Heart right ventricle (tissue), 16 donors: ENCODE measurements around the gene IGSF3. TPM values are rescaled to one million over a fixed set of nuclear protein-coding genes. Genes with fewer than 3 reads are reported as not detected.

Source experiments
- ATAC-seq, 8 donors: fragments of 200-7000 bp; cut with Tn5 transposase; one replicate each; pipeline ENCODE4 v1.9.1; 2020; ENCODE audit warnings: mild to moderate bottlenecking in 8 of 8, moderate library complexity in 8 of 8, moderate number of reproducible peaks in 1 of 8
- DNase-seq, 2 donors: peaks; one replicate each; pipeline ENCODE4 v3.0.0-alpha.2; 2020
- H3K27ac ChIP-seq, 10 donors: fragments of 200-600 bp; sonication (generic) in 2 of 10; one replicate each; pipeline versions ENCODE4 v1.5.0 to v1.8.0; 2020 to 2022; ENCODE audit warnings: mild to moderate bottlenecking in 3 of 10
- H3K27me3 ChIP-seq, 7 donors: fragments of 200-600 bp; one replicate each; pipeline ENCODE4 v1.8.0; 2021 to 2022; ENCODE audit warnings: mild to moderate bottlenecking in 2 of 7
- H3K36me3 ChIP-seq, 9 donors: fragments of 200-600 bp; sonication (generic) in 1 of 9; one replicate each; pipeline versions ENCODE4 v1.5.0 to v1.8.0; 2020 to 2022; ENCODE audit warnings: mild to moderate bottlenecking in 2 of 9
- H3K4me1 ChIP-seq, 9 donors: fragments of 200-600 bp; sonication (generic) in 1 of 9; one replicate each; pipeline versions ENCODE4 v1.5.0 to v1.8.0; 2020 to 2022; ENCODE audit warnings: mild to moderate bottlenecking in 4 of 9
- H3K4me3 ChIP-seq, 10 donors: fragments of 200-600 bp; sonication (generic) in 2 of 10; one replicate each; pipeline versions ENCODE4 v1.5.0 to v1.8.0; 2020 to 2022; ENCODE audit warnings: mild to moderate bottlenecking in 7 of 10, moderate library complexity in 2 of 10
- H3K9me3 ChIP-seq, 11 donors: fragments of 200-600 bp in 10 of 11; sonication (generic) in 2 of 11; one replicate each; pipeline versions ENCODE4 v1.5.0 to v1.8.0; 2013 to 2022; ENCODE audit warnings: mild to moderate bottlenecking in 2 of 11, control low read depth in 1 of 11, moderate library complexity in 1 of 11
- WGBS, 2 donors: extraction: QIAGEN DNeasy Blood & Tissue Kit; methylation state at CpG; one replicate each; pipeline ENCODE4 v1.1.7; 2013; ENCODE audit warnings: inconsistent platforms in 1 of 2; 5-methylcytosine and 5-hydroxymethylcytosine counted together
- intact Hi-C, 10 donors: fragments of 100-400 bp; cut with DNase I; formaldehyde crosslinking; loops; one replicate each; pipeline versions ENCODE4 v1.11.1 to v1.14.2; 2022
- polyA plus RNA-seq, 2 donors: library from polyadenylated mRNA; stranded (reverse); fragments of 200-250 nt; gene quantifications; one replicate each; pipeline ENCODE4 v1.2.3, GENCODE V29; 2013
- total RNA-seq, 10 donors: library from RNA; stranded (reverse); fragmentation: NEBNext Ultra II Directional in 3 of 10; extraction: Animal tissue kit (Norgen Biotek cat#: 25700) in 3 of 10; gene quantifications; one replicate each; pipeline versions ENCODE4 v1.2.1 to v1.2.4, GENCODE V29; 2021 to 2023
- TF ChIP-seq, protein P1 (sequence below), 9 donors: fragments of 200-600 bp; sonication (generic) in 2 of 9; IDR thresholded peaks; one replicate each; pipeline versions ENCODE4 v1.5.0 to v1.8.0; 2021 to 2022; ENCODE audit warnings: antibody characterized with exemption in 9 of 9, mild to moderate bottlenecking in 5 of 9, moderate library complexity in 1 of 9
- donor health status: Arrhythmogenic right ventricular cardiomyopathy.
- donor health status: ischemic (EF 13 %, LVEDD 7.1; RV severe dilation, severe dysfunction).
- donor health status: healthy with polysubstance abuse.
- donor health status: DM: no; HTN: yes; CAD: no.
- donor health status: DM: no; HTN: no; CAD: no.
- donor health status: ischemic (EF 25% LVEDD 6.9; RV normal size, moderate dysfunction).
- donor health status: ischemic (EF 25% LVEDD 5.7; RV mildly dilated, moderate dysfunction).
- donor health status: healthy.
- donor health status: DM: yes; HTN: yes; CAD: no.
- donor health status: Ischemic cardiomyopathy.
- donor health status: ischemic (EF 35%, LVEDD 5.7; RV mildly dilated, moderate dysfunction).
- donor health status: nonischemic (EF 11% LVEDD 7.7; RV severe dilation, severe dysfunction).
- donor health status: DM: yes; HTN: yes; CAD: no.
- donor health status: PGD.
- donor health status: ischemic (EF 29% LVEDD 5.4; RV normal size, mild dysfunction).
- donor health status: nonischemic (EF 23%, LVEDD 6.1; RV moderate dilation, normal function).

IGSF3 gene
- total and polyA plus RNA-seq, 12 donors, result 4.0 to 21.2 (median 12.8) TPM

DNA sequence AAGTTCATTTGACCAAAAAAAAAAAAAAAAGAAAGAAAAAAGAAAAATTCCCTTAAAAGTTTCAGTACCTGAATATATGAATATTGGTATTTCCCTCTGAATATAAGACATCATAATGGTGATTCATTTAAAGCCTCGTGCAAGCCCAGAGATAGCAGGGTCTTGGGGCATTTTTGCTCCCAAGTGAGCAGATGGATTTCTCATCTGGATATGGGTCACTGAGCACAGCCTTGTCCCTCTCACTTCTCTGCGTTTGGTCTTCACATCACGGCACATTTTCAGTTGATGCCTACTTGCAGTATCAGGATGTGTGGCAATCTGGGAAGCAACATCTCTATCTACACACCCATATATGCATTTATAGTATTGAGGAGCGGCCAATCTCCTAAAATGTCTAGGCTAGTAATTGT is 109.4 kb downstream of the IGSF3 start:
- WGBS, 2 donors, result 85 to 92% methylated on average over 4 of the region's 4 CpGs
- Histone ChIP-seq H3K4me1 (peaks cover 0 to 93% (median 33%) of the 10 kb centered on the region in 9 donors), H3K27me3 (no peaks in the 10 kb centered on the region), H3K36me3 (peaks cover 0 to 3% (median 0%) of the 10 kb centered on the region in 9 donors), H3K4me3 (no peak overlapping the region), H3K9me3 (peaks cover 0 to 4% (median 0%) of the 10 kb centered on the region in 11 donors), H3K27ac (no peak overlapping the region)
- ATAC-seq, result no peak
- no peak for DNase-seq
- TF ChIP-seq, protein P1, sequence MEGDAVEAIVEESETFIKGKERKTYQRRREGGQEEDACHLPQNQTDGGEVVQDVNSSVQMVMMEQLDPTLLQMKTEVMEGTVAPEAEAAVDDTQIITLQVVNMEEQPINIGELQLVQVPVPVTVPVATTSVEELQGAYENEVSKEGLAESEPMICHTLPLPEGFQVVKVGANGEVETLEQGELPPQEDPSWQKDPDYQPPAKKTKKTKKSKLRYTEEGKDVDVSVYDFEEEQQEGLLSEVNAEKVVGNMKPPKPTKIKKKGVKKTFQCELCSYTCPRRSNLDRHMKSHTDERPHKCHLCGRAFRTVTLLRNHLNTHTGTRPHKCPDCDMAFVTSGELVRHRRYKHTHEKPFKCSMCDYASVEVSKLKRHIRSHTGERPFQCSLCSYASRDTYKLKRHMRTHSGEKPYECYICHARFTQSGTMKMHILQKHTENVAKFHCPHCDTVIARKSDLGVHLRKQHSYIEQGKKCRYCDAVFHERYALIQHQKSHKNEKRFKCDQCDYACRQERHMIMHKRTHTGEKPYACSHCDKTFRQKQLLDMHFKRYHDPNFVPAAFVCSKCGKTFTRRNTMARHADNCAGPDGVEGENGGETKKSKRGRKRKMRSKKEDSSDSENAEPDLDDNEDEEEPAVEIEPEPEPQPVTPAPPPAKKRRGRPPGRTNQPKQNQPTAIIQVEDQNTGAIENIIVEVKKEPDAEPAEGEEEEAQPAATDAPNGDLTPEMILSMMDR (IDR thresholded peaks at IDR 0.05), result no peak
- intact Hi-C loops, result no loop called here

DNA sequence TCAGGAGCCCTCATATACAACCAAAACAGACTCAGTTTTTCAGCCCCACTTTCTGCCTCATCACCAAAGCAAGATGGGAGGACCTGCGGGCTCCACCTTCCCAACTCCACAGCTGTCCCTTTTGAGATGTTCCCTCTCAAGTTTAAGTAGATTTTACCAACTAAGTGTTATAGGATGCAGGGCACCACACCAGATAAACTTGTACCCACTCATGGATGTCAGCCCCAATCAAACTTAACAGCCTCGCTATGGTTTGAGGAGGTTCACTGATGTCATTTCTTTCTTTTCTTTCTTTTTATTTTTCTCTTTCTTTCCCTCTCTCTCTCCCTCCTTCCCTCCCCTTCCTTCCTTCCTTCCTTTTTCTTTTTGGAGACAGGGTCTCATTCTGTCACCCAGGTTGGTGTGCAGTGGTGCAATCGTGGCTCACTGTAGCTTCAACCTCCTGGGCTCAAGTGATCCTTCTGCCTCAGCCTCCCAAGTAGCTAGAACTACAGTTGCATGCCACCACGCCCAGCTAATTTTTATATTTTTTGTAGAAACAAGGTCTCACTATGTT is 110.1 kb downstream of the IGSF3 start:
- peak overlapping the region in 3 of 10 donors; percentile 32 to 58 (median 41) for H3K27ac ChIP-seq
- H3K27me3 ChIP-seq, result no peaks in the 10 kb centered on the region
- no peak overlapping the region for H3K4me3 ChIP-seq
- H3K36me3 ChIP-seq, result no peaks in the 10 kb centered on the region
- H3K9me3 ChIP-seq, result no peaks in the 10 kb centered on the region
- intact Hi-C loops, result no loop called here
- DNase-seq, result no peak
- TF ChIP-seq, protein P1 (IDR thresholded peaks at IDR 0.05), result no peak
- 84 to 94% methylated on average over 4 of the region's 4 CpGs for WGBS, 2 donors
- H3K4me1 ChIP-seq, result peaks cover 0 to 91% (median 33%) of the 10 kb centered on the region in 9 donors
- no peak for ATAC-seq

DNA sequence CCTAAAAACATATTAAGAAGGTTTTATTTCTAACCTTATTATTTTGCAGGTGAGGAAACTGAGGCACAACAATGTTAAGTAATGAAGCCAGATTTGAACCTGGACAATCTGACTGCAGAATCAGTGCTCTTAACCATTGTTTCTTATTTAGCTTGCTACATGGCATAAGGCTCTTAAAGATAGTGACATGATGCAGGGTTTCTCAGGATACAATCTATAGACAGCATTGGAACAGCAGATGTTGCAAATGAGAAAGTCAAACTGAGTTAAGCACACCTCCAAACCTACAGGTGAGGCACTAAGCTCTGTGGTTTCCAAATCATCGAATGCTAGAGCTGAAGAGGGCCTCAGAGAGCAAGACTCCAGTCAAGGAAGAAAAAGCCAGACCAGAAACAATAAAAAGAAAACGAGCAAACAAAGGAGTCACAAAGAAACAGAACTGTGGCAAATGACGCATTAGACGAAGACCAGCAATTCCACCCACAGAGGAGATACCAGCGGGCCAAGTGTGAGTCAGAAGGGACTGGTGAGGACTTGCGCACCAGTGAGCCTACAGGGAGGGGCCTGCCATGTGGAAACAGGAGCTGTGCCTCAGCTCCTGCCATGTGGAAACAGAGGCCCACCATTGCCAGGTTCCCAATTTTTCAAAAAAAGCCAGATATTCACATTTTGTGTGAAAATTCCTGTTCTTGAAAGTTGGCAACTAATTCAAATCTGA is 111.1 kb downstream of the IGSF3 start:
- Histone ChIP-seq H3K4me1 (peaks cover 0 to 82% (median 33%) of the 10 kb centered on the region in 9 donors), H3K9me3 (no peaks in the 10 kb centered on the region), H3K27me3 (no peaks in the 10 kb centered on the region), H3K36me3 (no peaks in the 10 kb centered on the region), H3K27ac (peak overlapping the region in 5 of 10 donors; percentile 32 to 58 (median 41)), H3K4me3 (no peak overlapping the region)
- peak; percentile 43 to 49 for DNase-seq
- intact Hi-C loops, result no loop called here
- ATAC-seq, result peak in 7 of 8 donors; percentile 65 to 94 (median 75)
- WGBS, 2 donors, result 62 to 71% methylated on average over 6 of the region's 6 CpGs
- TF ChIP-seq, protein P1 (IDR thresholded peaks at IDR 0.05), result no peak

DNA sequence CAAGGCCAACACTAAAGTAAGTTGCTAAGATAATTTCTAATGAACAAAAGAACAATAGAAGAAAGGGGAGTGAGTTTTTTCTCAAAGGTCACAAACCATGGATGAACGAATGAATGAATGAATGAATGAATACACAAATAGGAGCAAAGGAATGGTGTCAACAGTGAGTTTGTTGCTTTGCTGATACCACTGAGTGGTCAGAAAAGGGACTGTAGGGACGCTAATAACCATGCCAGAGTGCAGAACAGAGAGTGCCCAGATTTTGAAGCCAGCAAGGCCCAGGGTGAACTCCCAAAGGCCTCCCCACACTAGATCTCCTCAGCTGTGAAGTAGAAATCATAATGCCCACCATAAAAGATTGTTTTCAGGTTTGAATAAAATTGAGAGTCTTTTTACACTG is 112.6 kb downstream of the IGSF3 start:
- peaks cover 0 to 70% (median 33%) of the 10 kb centered on the region in 9 donors for H3K4me1 ChIP-seq
- intact Hi-C loops, result no loop called here
- ATAC-seq, result peak in 6 of 8 donors; percentile 18 to 80 (median 54)
- TF ChIP-seq, protein P1 (IDR thresholded peaks at IDR 0.05), result no peak
- H3K27ac ChIP-seq, result peak overlapping the region in 3 of 10 donors; percentile 8 to 36 (median 17)
- no peak for DNase-seq
- no peaks in the 10 kb centered on the region for H3K27me3 ChIP-seq
- H3K36me3 ChIP-seq, result no peaks in the 10 kb centered on the region
- no peak overlapping the region for H3K4me3 ChIP-seq
- WGBS, 2 donors, result 60 to 64% methylated on average over 2 of the region's 2 CpGs
- H3K9me3 ChIP-seq, result no peaks in the 10 kb centered on the region
